GM18499 (cell line): ENCODE measurements around the gene OR6S1.
"Not testable (repeated sequence)": the region's sequence is repeated elsewhere in the genome, so short reads cannot be mapped to it uniquely, and the experiment has no call there.

Experiments used
- ATAC-seq: cut with Tn5 transposase; IDR thresholded peaks from one replicate; pipeline ENCODE4 v1.9.1; 2021; ENCODE audit warnings: moderate number of reproducible peaks; ENCODE audit not compliant: insufficient read depth, unreplicated experiment

The OR6S1 gene

GRCh38 chr14:20671597-20672283, 30.2 kb upstream of the OR6S1 start:
- no peak for ATAC-seq

GRCh38 chr14:20668969-20669368, 27.5 kb upstream of the OR6S1 start:
- no peak for ATAC-seq

- peak; percentile 78 for ATAC-seq
These were observed 26.5 kb upstream of the OR6S1 start for GRCh38 chr14:20667957-20668356.

DNA sequence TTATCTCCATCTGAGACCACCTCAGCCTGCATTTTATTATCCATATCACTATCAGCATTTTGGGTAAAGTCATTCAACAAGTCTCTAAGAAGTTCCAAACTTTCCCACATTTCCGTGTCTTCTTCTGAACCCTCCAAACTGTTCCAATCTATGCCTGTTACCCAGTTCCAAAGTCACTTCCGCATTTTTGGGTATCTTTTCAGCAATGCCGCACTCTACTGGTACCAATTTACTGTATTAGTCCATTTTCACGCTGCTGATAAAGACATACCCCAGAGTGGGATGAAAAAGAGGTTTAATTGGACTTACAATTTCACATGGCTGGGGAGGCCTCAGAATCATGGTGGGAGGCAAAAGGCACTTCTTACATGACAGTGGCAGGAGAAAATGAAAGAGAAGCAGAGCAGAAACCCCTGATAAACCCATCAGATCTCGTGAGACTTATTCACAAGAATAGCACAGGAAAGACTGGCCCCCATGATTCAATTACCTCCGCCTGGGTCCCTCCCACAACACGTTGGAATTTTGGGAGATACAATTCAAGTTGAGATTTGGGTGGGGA, 25.0 kb upstream of the OR6S1 start:
- ATAC-seq: not testable (repeated sequence)

DNA sequence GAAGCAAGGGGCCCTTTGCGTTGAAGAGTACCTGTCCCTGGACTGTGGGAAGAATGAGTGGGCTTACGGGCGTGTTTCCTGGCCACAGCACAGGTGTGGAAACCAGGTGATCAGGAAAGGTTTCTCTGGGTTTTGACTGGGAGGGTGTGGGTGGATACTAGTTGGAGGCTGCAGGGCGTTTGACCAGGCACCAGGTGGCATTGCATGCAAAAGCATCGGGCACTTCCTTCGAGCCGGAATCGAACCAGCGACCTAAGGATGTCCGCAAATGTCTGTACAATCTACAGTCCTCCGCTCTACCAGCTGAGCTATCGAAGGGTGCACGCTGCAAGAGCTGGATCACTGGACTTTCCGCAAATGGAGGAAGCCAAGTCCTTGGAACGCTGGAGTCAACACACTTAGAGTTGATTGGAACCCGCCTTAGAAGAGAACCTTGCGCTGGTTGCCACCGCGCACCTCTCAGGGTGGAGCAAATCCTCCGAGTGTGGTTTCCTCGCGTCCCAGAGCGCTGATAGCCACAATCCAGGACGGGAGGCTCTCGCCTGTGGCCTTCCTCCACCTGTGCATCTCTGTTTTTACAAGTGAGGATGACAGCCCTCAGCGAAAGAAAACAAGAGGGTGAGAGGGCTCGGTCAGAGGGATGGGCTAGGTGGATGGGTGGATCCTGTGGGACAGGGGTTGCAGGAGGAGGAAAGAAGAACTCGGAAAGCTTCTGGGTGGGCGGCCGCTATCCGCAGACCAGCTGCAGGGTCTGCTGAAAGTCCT, 21.7 kb upstream of the OR6S1 start:
- peak; percentile 39 for ATAC-seq

- ATAC-seq: no peak
These were observed 19.7 kb upstream of the OR6S1 start for GRCh38 chr14:20661197-20661596.

DNA sequence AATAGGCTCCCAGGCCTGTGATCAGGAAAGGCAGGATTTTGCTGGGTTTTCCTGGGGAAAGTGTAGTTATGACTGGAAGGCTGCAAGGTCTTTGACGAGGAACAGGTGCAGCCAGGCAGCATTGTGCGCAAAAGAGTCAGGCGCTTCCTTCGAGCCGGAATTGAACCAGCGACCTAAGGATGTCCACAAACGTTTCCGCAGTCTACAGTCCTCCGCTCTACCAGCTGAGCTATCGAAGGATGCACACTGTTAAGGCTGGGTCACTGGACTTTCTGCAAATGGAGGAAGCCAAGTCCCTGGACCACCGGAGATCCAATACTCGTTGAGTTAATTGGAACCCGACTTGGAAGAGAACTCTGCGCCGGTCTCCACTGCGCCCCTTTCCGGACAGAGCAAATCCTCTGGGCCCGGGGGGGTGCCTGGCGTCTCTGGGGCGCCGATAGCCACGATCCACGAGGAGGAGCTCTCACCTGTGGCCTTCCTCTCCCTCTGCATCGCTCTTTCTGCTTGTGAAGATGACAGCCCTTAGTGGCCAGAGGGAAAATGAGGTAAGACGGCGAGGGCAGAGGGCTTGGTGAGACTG, 18.4 kb upstream of the OR6S1 start:
- ATAC-seq: no peak

GRCh38 chr14:20659336-20659735, 17.8 kb upstream of the OR6S1 start:
- no peak for ATAC-seq

GRCh38 chr14:20658246-20658645, 16.8 kb upstream of the OR6S1 start:
- no peak for ATAC-seq

- no peak for ATAC-seq
These were observed 16.0 kb upstream of the OR6S1 start for GRCh38 chr14:20657216-20658211.

- no peak for ATAC-seq
These were observed 14.8 kb upstream of the OR6S1 start for GRCh38 chr14:20656274-20656673.

GRCh38 chr14:20655851-20656250, 14.4 kb upstream of the OR6S1 start:
- ATAC-seq: no peak

- ATAC-seq: no peak
These were observed 11.8 kb upstream of the OR6S1 start for GRCh38 chr14:20652996-20653975.

GRCh38 chr14:20645481-20645880, 4.0 kb upstream of the OR6S1 start:
- ATAC-seq: no peak

GRCh38 chr14:20644520-20644919, 3.0 kb upstream of the OR6S1 start:
- ATAC-seq: no peak

DNA sequence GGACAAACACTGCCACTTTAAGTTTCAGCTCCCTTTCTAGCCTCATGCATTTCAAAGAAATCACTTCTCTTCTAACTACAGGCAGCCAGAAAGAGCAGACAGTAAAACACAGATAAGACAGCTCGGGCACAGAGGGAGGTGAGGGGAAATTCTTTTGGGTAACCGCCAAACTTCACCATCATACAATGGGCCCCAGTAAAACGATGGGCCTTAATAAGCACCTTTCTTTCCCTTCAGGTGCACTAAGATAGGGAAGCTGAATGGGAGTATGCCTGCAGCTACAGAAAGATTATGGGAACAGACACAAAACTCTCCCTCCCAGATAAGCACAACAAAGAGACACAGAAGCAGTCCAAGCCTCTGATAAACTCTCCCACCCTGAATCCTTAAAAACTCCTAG, 1.3 kb upstream of the OR6S1 start:
- ATAC-seq: not testable (repeated sequence)

DNA sequence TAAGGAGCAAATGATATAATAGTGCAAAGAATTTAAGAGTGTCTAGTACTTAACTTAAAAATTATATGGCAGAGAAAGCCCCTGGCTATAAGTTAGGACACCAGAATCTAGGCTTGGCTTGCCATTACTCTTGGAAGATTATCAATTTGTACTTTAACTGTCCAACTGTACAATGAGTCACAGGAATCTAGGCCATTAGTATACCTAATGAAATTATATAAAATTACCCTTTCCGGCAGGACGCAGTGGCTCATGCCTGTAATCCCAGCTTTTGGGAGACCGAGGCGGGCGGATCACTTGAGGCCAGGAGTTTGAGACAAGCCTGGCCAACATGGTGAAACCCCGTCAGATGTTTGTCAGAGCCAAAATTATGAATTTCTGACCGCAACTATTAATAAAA, 691 bp upstream of the OR6S1 start:
- no peak for ATAC-seq

DNA sequence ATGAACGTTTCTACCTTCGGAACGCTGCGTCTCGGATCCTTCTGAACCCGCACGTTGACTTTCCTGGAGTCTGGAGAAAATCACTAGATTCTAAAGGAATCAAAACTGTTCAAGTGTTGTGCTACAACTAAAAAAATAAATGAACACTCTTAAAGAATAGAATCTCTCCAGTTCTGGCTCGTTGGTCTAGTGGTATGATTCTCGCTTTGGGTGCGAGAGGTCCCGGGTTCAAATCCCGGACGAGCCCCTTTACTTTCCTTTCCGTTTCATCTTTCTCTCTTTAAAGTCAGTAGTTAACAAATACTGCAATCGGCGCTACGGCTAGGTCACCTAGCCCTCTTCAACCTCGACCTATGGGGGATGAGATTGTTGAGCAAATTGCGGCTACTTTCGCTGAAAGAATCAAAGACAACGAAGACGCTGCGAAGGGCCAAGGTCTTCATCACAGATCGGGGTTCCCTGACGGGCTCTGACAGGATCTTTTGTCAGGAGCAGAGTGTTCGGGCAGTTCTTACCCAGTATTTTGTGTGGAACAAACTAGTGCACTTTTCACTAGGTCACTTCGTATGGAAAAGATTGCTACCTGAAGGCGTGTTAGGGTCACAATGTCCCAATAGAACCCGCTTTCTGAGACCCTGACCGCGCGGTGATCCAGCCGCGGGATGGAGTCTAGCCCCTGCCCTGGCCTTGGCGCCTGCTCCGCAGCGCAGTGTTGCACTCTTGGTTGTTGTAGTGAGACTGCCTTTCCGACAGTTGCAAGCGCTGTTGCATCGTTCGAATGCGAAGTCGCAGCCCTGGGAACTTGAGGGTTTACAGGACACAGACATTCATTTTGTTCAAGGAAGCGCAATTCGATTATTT, 8.4 kb downstream of the OR6S1 start:
- ATAC-seq: peak; percentile 48
